DMS 273 treated with DMSO at 0.1 percent for 48 hours (cell line): Measurements from ENCODE around the gene LYPD6B.

Source experiments
- DNase-seq: peaks from one replicate; lab custom pipeline; 2025; lab: John Stamatoyannopoulos, UW

LYPD6B gene

GRCh38 chr2:149012545-149012944 lies 26.0 kb upstream of the LYPD6B start:
- DNase-seq = no peak

- DNase-seq = no peak
These were observed 23.0 kb upstream of the LYPD6B start for GRCh38 chr2:149015501-149015900.

GRCh38 chr2:149015926-149016563 lies 22.5 kb upstream of the LYPD6B start:
- DNase-seq = no peak

DNA sequence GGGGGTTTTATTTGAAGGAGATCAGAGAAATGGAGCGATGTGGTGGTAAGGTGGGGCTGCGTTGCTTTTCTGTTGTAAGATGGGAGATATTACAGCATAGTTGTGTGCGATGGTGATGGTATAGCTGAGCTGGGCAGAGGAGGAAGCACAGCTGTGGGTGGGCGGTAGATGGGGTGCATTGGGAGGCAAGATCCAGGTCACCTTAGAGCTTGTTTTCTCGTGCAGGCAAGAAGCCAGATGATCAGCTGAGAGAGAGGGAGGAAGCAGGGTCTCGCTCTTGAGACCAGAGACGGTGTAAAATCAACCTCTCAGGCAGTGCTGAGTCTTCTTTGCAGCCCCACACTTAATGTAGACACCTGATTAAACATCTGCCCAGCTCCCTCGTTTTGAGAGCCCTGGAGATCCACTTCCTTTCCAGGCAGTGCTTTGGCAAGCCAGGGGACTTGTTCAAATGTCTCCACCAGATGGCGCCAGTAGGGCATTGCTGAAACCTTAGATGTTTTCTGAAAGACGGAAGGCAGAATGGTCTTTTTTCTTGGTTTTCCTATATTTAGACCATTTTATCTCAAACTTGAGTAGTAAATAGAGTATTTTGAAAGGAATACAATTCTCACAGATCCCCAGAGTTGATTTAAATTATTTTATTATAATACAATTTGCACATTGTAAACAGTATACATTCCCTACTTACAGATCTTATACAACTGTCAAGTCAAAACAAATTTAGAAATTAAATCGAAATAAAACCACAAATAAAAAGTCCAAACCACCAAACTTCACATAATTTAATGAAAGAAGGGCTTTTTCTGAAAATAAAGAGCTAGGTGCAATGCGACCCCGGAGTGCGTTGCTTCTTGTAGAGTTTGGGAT lies 21.1 kb upstream of the LYPD6B start:
- DNase-seq = no peak

DNA sequence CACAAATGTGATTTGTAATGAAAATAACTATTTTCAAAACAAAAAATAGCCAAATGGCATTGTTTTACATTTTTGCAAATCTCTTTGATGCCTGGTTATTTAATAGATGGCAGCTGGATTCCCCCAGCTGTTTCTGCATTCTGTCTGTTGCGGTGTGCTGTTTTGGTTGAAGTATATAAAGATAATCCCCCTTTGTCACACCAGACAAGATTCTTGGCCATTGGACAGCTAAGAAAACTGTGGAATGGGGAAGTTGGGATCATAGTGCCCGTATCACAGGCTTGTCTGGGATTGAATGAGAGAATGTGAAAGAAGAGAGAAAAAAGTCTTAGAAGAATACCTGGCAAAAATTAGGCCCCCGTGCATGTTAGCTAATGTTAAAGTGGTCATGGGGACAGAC lies 19.5 kb upstream of the LYPD6B start:
- DNase-seq = no peak

- no peak for DNase-seq
These were observed 18.7 kb upstream of the LYPD6B start for GRCh38 chr2:149019768-149020167.

DNA sequence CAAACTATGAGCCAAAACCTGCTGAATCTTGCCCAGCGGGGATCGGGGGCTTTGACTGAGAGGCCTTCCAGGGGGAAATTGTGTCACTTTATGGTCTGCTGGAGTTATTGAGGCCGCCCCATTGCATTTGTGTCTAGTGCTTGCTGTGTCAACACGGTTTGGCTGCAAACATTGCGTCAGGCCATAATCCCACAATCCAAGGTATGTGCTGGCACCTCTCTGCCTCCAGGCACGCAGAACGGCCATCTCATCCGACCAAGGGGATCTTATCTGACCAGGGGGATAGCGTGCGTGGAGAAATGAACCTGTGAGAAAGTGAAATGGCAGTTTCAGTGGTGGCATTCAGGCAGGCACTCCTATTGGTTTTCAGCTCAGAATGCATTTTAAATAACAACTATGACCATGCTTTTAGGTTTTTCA lies 18.1 kb upstream of the LYPD6B start:
- DNase-seq = no peak

GRCh38 chr2:149021271-149021719 lies 17.2 kb upstream of the LYPD6B start:
- DNase-seq = no peak

GRCh38 chr2:149021761-149022160 lies 16.7 kb upstream of the LYPD6B start:
- no peak for DNase-seq

DNA sequence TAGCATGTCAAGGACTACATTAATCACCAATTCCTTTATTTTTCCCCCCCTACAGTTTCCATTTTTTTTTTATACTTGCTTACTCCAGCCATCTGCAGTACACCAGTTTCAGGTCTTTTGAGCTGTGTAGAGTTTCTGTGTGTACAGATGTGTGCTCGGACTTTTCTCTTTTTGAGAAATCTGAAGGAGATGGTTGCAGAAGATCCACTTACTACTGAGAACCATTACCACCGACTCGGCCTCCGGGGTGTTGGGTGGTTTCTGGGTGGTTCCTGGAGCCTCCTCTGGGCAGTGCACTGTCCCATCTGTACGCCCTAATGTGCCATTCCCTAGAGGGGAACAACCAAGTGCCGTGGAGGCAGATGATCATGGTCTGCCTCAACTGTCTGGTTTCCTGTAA lies 15.4 kb upstream of the LYPD6B start:
- DNase-seq = no peak

DNA sequence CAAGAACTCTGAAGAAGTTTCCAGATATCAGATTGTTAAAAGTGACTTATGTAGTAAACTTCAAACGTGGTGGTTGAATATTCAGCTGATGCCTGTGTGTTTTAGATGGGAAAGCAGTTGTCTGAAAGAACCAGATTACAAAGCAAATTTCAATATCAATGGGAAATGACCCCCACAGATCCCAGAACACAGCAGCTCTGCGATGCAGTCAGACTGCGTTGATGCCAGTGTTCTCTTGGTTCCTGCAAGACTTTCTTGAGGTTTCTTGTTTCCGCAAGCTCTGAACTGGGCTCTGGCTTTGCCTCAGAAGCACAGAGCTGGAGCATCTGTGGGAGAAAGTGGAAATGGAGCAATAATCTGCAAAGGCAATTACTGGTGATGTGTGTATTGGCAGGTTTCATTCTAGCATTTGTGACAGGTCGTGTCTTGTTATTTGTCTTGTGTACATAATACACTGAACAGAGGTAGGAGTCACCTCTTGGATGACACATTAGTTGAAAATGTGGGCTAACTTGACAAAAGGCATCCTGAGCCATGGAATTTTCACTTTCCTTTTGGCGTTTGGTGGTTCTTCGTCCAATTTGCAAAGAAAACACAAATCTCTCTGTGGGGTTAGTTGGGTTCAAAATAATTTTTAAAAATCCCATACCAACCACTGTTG lies 10.8 kb upstream of the LYPD6B start:
- DNase-seq = no peak

GRCh38 chr2:149028377-149028776 lies 10.1 kb upstream of the LYPD6B start:
- no peak for DNase-seq

- no peak for DNase-seq
These were observed 9.6 kb upstream of the LYPD6B start for GRCh38 chr2:149028891-149029290.

DNA sequence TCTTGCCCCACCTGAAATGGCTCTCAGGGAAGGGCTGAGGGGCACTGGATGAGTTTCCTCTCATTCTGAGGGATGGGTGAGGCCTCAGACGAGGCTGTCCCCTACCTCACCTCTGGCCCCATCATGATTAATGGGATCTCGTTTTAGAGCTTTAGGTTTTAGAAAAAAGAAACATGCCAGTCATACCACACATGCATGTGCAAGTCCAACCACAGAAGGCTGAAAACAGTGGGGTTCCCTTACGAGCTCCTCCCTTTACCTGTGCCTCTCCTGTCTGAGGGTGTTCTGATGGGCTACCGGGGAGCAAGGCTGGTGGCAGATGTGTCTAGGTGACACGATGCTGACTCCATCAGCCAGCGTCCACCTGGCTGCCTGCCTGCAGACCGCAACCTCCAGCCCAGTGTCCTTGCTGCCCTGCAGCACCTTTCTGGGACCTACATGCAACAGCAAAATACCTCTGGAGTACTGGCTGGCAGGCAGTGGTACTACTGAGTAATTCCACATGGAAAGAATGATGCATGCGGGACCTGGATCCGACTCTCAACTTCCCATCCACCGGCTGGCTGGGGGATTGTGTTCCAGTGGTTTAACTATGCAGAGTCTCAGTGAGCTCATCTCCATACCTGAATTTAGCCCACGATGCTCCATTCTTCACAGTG lies 9.1 kb upstream of the LYPD6B start:
- DNase-seq = no peak

DNA sequence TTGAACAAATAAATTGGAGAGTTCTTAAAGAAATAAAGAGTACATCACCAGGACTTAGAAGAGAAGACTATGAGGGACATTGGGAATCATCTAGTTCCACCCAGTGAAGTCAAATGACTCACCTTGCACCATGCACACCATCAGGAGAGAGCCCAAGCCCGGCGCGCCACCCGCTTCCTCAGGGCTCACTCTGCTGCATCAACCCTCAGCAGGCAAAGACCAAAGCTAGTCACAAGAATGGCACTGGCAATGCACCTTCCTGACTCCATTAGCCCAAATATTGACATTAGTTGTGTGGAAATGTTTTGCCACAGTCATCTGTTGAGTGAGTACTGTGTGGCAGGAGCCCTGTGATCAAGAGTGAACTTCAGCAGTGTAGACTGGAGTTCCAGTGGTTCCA lies 7.1 kb upstream of the LYPD6B start:
- no peak for DNase-seq

DNA sequence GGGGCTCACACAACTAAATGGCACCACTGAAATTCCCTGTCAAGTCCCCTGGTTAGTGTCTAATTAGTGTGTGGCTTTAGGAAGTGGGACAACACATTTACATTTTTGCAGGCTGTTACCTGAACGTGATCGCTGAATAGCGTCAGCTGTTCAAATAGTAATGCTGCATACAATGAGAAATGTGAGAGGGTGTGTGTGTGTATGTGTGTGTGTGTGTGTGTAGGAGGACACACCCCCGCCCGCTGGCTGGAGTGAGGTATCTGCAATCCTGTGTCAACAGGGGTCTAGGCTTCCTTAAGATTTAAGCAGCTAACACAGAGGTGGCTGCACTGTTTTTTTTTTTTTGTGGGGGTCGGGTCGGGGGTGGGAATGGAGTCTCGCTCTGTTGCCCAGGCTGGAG lies 4.8 kb upstream of the LYPD6B start:
- no peak for DNase-seq

GRCh38 chr2:149034406-149034805 lies 4.1 kb upstream of the LYPD6B start:
- no peak for DNase-seq

GRCh38 chr2:149036507-149037293 lies 1.8 kb upstream of the LYPD6B start:
- no peak for DNase-seq

- DNase-seq = no peak
These were observed 648 bp upstream of the LYPD6B start for GRCh38 chr2:149037851-149038250.

- DNase-seq = no peak
These were observed 770 bp downstream of the LYPD6B start for GRCh38 chr2:149039213-149039724.

DNA sequence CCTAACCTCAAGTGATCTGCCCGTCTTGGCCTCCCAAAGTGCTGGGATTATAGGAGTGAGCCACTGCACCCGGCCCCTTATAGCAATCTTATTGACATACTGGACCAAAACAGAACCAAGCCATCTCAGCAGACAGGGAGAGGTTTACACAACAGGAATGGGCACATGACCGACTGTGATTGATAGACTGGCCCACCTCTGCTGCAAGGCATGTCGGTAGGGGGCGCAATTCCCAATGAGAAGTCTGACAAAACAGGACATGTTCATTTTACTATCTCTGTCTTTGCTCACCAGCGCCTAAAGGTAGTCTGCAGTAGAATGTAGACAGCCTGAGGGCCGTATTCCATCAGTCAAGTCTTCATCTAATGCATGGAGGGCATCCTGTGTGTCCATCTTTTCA lies 2.0 kb downstream of the LYPD6B start:
- no peak for DNase-seq
